GM12873 (cell line): ENCODE results near the gene ADRM1.

Experiments
- TF ChIP-seq, protein P1 (sequence below): IDR thresholded peaks from 2 replicates; pipeline ENCODE4 v1.5.1; 2012; ENCODE audit warnings: low read depth, mild to moderate bottlenecking, moderate library complexity, low read length, control low read depth; ENCODE audit not compliant: insufficient read depth; ENCODE audit errors: missing control alignments

ADRM1 gene

DNA sequence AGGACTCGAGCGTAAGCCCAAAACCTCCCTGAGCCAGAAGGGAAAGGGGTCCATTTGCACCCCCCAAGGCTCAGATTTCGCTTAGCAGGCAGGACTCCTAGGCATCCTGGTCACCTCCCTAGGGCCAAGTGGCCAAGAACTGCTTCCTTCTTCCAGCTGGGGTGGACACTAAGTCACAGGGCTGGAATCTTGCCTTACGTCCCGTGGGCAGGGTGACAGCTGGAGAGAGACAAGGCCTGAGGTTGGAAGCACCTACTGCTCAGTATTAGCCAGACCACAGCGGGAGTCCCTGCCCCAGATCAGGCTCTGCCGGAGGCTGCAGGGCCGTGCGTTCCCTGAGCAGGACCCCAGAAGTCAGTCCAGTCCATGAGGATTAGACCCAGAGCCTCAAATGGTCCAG lies 44.6 kb downstream of the ADRM1 start:
- TF ChIP-seq, protein P1, sequence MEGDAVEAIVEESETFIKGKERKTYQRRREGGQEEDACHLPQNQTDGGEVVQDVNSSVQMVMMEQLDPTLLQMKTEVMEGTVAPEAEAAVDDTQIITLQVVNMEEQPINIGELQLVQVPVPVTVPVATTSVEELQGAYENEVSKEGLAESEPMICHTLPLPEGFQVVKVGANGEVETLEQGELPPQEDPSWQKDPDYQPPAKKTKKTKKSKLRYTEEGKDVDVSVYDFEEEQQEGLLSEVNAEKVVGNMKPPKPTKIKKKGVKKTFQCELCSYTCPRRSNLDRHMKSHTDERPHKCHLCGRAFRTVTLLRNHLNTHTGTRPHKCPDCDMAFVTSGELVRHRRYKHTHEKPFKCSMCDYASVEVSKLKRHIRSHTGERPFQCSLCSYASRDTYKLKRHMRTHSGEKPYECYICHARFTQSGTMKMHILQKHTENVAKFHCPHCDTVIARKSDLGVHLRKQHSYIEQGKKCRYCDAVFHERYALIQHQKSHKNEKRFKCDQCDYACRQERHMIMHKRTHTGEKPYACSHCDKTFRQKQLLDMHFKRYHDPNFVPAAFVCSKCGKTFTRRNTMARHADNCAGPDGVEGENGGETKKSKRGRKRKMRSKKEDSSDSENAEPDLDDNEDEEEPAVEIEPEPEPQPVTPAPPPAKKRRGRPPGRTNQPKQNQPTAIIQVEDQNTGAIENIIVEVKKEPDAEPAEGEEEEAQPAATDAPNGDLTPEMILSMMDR: no peak

DNA sequence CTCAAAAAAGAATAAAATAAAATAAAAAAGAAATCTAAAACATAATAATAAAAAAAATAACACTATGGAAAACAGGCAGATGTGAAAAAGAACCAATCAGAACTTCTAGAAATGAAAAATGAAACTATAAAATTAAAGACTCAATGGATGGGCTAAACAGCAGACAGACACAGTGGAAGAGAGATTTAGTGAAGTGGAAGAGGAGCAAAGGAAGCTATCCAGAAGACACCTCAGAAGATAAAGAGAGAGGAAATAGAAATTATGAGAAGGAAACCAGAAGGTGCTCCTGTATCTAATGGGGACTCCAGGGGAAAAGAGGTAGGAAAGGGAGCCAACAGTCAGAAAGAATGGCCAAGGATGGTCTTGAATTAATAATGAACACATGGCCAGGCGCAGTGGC lies 45.8 kb downstream of the ADRM1 start:
- TF ChIP-seq, protein P1: no peak

DNA sequence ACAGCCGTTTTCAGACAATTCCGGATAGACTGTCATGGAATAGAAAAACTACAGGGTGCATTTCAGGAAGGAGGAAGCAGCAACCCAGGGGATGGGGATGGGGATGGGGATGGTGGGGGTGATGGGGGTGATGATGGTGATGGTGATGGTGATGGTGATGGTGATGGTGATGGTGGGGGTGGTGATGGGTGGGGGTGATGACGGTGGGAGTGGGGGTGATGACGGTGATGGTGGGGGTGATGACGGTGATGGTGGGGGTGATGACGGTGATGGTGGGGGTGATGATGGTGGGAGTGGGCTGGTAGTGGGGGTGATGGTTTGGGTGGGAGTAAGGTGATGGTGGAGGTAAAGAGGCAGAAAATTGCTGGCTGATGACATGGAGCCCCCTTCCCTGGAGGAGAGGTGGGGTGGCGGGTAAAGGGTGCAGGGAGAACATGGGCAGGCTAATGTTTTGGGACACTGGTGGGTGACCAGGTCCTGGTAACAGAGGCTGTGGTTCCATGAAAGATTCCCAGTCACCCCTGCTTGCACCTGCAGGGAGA lies 46.8 kb downstream of the ADRM1 start:
- TF ChIP-seq, protein P1: no peak

DNA sequence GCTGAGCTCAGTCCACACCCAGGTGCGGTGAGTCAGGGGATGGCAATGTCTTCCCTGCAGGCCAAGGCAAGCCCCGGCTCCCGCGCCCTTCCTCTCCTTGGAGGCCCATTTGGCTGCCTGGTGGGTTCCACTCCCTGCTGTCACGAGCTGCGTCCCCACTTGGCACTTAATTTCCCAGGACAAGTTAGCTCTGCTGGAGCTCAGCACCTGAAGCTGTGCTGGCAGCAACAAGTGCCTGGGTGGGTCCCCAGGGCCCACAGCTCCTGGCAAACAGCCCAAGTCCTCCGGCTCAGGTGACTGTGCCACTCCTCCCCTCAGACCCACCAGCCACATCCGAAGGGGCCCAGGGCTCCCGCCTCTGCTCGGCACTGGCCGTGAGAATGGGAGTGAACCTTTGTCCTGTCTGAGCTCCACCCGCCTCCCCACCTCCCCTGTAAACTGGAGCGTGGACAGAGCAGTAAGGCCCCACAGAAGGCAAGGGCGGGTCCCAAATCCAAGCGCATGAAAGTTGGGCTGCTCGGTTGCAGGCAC lies 47.4 kb downstream of the ADRM1 start:
- TF ChIP-seq, protein P1: no peak

DNA sequence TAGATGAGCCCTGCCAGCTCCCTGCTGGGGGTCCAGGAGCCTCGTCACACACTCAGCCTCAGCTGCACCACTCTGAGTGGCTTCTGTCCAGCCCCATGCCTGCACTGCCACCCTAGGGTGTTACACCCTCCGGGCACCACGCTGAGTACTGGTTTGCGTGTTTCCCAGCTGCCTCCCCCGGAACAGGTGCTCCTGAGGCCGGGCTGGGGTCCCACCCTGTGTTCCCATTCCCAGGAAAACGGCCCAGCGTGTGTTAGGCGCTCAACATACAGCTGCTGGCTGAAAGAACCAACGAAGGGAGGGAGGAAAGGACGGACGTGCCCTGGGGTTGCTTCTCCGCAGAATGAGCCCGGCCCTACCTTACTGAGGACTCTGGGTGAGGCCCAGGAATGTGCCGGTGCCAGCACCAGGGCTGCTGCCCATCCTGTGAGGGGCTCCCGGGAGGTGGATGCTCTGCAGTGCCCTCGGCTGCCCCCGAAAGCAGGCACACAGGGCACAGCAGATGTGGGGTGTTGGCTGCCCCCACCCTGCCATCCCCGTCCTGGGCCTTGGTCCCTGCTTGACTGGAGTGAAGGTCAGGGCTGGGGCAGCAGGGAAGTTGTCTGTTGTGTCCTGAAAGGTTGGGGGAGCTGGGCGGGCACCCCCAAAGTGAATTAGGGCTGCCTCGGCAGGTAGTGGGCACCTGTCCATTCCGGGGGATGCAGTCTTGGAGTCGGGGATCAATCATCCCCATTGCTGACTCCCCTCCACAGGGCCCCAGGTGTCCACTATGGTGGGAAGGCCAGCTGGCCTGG lies 48.0 kb downstream of the ADRM1 start:
- TF ChIP-seq, protein P1: no peak

DNA sequence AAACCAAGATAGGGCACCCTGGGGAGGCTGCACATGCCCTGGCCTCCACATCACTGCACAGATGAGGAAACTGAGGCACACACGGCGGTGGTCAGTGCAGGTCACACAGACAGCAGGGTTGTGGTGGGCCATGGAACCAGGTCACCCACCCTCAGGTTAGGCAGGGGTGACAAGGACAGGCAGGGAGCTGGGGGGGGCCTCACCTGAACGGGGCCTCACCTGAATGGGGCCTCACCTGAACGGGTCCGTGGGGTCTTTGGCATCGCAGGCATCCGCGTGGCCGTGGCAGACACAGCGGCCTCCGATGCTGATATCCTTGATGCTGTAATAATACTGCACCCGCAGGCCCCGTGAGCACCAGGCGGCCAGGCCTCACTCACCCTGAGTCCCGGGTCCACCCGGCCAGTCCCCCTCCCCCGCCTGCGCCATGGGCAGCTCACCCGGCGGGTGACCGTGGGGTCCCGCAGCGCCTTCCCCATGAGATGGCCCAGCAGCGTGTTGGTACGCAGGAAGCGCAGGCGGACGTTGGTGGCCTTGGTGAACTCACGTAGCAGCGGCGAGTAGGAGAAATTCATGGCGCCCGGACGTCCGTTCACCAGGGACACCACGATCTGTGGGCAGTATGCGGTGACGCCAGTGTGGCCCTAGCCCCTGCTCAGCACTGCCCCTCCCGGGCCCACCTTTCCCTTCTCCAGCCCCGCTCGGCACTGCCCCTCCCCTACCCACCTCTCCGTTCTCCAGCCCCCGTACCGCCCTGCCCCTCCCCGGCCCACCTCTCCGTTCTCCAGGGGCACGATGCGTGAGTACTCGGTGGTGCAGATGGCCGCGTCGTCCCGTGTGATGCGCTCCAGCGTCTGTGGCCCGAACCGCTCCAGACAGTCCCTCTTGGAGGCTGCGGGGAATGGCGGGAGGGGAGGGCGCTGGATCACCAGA lies 48.9 kb downstream of the ADRM1 start:
- TF ChIP-seq, protein P1: no peak
